GM23338 (cell line): ENCODE results near the gene STRN3. TPM values are rescaled to one million over a fixed set of nuclear protein-coding genes. Genes with fewer than 3 reads are reported as not detected.

Experiments
- ATAC-seq: fragments of 200-7000 bp; cut with Tn5 transposase; 3 replicates; pipeline ENCODE4 v1.9.1; 2020
- DNase-seq: peaks from one replicate; pipeline ENCODE4 v3.0.0-alpha.2; 2015; ENCODE audit warnings: low spot score
- H2AFZ ChIP-seq: fragments of 200-600 bp; sonication (generic); 2 replicates; pipeline ENCODE4 v1.8.0; 2016; ENCODE audit warnings: antibody characterized with exemption, mild to moderate bottlenecking, moderate library complexity
- H3F3A ChIP-seq: fragments of 200-600 bp; sonication (generic); replicated peaks from 2 replicates; pipeline ENCODE4 v1.8.0; 2017; ENCODE audit warnings: antibody characterized with exemption, mixed run types, low read depth
- H3K27ac ChIP-seq: fragments of 200-600 bp; sonication (generic); 2 replicates; pipeline ENCODE4 v1.6.1; 2016; ENCODE audit warnings: low read depth
- H3K27me3 ChIP-seq: fragments of 200-600 bp; sonication (generic); 2 replicates; pipeline ENCODE4 v1.8.0; 2016; ENCODE audit warnings: mild to moderate bottlenecking, mixed run types, moderate library complexity; ENCODE audit not compliant: insufficient read depth
- H3K36me3 ChIP-seq: fragments of 200-600 bp; sonication (generic); 2 replicates; pipeline ENCODE4 v1.8.0; 2016; ENCODE audit warnings: mild to moderate bottlenecking; ENCODE audit not compliant: insufficient read depth
- H3K4me1 ChIP-seq: fragments of 200-600 bp; sonication (generic); 2 replicates; pipeline ENCODE4 v1.8.0; 2016; ENCODE audit warnings: mild to moderate bottlenecking, moderate library complexity; ENCODE audit not compliant: insufficient read depth
- H3K4me2 ChIP-seq: fragments of 200-600 bp; sonication (generic); 2 replicates; pipeline ENCODE4 v1.7.1; 2017; ENCODE audit warnings: mixed run types
- H3K4me3 ChIP-seq: fragments of 200-600 bp; sonication (generic); 2 replicates; pipeline ENCODE4 v1.6.1; 2016; ENCODE audit warnings: mixed run types
- H3K79me2 ChIP-seq: fragments of 200-600 bp; sonication (generic); replicated peaks from 2 replicates; pipeline ENCODE4 v1.8.0; 2017; ENCODE audit warnings: mild to moderate bottlenecking; ENCODE audit not compliant: insufficient read depth
- H3K9me2 ChIP-seq: fragments of 200-600 bp; sonication (generic); 2 replicates; pipeline ENCODE4 v1.8.0; 2017; ENCODE audit not compliant: insufficient read depth
- H4K20me1 ChIP-seq: fragments of 200-600 bp; sonication (generic); replicated peaks from 2 replicates; pipeline ENCODE4 v1.8.0; 2017; ENCODE audit warnings: mild to moderate bottlenecking; ENCODE audit not compliant: insufficient read depth
- H3K27ac Mint-ChIP-seq: 2 replicates; pipeline ENCODE4 v1.8.0; 2020; ENCODE audit warnings: inconsistent platforms, mild to moderate bottlenecking, moderate library complexity, mixed read lengths
- H3K27me3 Mint-ChIP-seq: 3 replicates; pipeline ENCODE4 v1.8.0; 2022; ENCODE audit warnings: low read depth, mild to moderate bottlenecking, moderate library complexity, mixed read lengths, inconsistent platforms; ENCODE audit not compliant: insufficient read depth, poor library complexity
- H3K36me3 Mint-ChIP-seq: 3 replicates; pipeline ENCODE4 v1.8.0; 2021; ENCODE audit warnings: low read depth, mild to moderate bottlenecking, inconsistent platforms, moderate library complexity, mixed read lengths
- H3K4me1 Mint-ChIP-seq: 3 replicates; pipeline ENCODE4 v1.8.0; 2020; ENCODE audit warnings: mild to moderate bottlenecking, inconsistent platforms, mixed read lengths
- H3K4me3 Mint-ChIP-seq: 3 replicates; pipeline ENCODE4 v1.8.0; 2021; ENCODE audit warnings: moderate library complexity, mild to moderate bottlenecking, inconsistent platforms, mixed read lengths
- H3K9me3 Mint-ChIP-seq: 3 replicates; pipeline ENCODE4 v1.8.0; 2020; ENCODE audit warnings: moderate library complexity, mild to moderate bottlenecking, inconsistent platforms, mixed read lengths
- CREB1 ChIP-seq: fragments of 250-450 bp; sonication (Bioruptor Pico); IDR thresholded peaks from 2 replicates; pipeline ENCODE4 v1.5.0; 2020; ENCODE audit warnings: low read depth, mild to moderate bottlenecking, moderate library complexity
- ETS1 ChIP-seq: IDR thresholded peaks from 2 replicates; pipeline ENCODE4 v1.6.1; 2016; ENCODE audit warnings: antibody characterized with exemption
- EZH2 ChIP-seq: fragments of 200-600 bp; sonication (generic); IDR thresholded peaks from one replicate; pipeline ENCODE4 v1.8.0; 2017; ENCODE audit warnings: antibody characterized with exemption, mild to moderate bottlenecking, low read depth; ENCODE audit not compliant: unreplicated experiment
- EZH2phosphoT487 ChIP-seq: fragments of 200-600 bp; sonication (generic); IDR thresholded peaks from one replicate; pipeline ENCODE4 v1.8.1; 2018; ENCODE audit warnings: antibody characterized with exemption; ENCODE audit not compliant: unreplicated experiment
- NANOG ChIP-seq: IDR thresholded peaks from 2 replicates; pipeline ENCODE4 v1.6.1; 2016; ENCODE audit warnings: antibody characterized with exemption, borderline replicate concordance
- POLR2AphosphoS5 ChIP-seq: IDR thresholded peaks from 2 replicates; pipeline ENCODE4 v1.6.1; 2016; ENCODE audit warnings: antibody characterized with exemption, low read depth
- REST ChIP-seq: IDR thresholded peaks from one replicate; pipeline ENCODE4 v1.6.1; 2018; ENCODE audit warnings: antibody characterized with exemption; ENCODE audit not compliant: unreplicated experiment
- STAT1 ChIP-seq: IDR thresholded peaks from one replicate; pipeline ENCODE4 v1.6.1; 2016; ENCODE audit warnings: antibody characterized with exemption; ENCODE audit not compliant: unreplicated experiment
- ZNF114 ChIP-seq: fragments of 250-450 bp; sonication (Bioruptor Pico); IDR thresholded peaks from 2 replicates; pipeline ENCODE4 v1.5.0; 2020; ENCODE audit warnings: mild to moderate bottlenecking, moderate library complexity
- ZNF331 ChIP-seq: fragments of 250-450 bp; sonication (Bioruptor Pico); IDR thresholded peaks from 2 replicates; pipeline ENCODE4 v1.5.0; 2020; ENCODE audit warnings: low read depth, mild to moderate bottlenecking, moderate library complexity
- ZNF462 ChIP-seq: fragments of 250-450 bp; sonication (Bioruptor Pico); IDR thresholded peaks from 2 replicates; pipeline ENCODE4 v1.5.0; 2020; ENCODE audit warnings: mild to moderate bottlenecking, moderate library complexity
- long read RNA-seq: library from polyadenylated mRNA; unstranded; transcript quantifications from one replicate; pipeline ENCODE4 v2.0.0, GENCODE V29; 2020; ENCODE audit not compliant: unreplicated experiment
- polyA plus RNA-seq: library from polyadenylated mRNA; unstranded; fragments of >200 nt; fragmentation: Nextera tagmentation; extraction: Ambion mirVana; gene quantifications from 2 replicates; pipeline ENCODE4 v1.2.1, GENCODE V29; 2016
- total RNA-seq: library from RNA; depleted of rRNA; stranded (reverse); fragments of >200 nt; shearing (Covaris generic); gene quantifications from 2 replicates; pipeline ENCODE4 v1.2.3, GENCODE V29; 2014; rRNA removed

STRN3 gene
- total RNA-seq (39.0 and 40.6 TPM in 2 replicates), polyA plus RNA-seq (28.3 and 35.0 TPM in 2 replicates)
- long read RNA-seq, partial matches to known transcripts: 0 of 13 reads
- long read RNA-seq, other reads (novel, unspliced or antisense): 13 of 13 reads

GRCh38 chr14:31026077-31026449 lies at the start of gene STRN3:
STRN3 (minus strand) TSS chr14:31026379; CDS start chr14:31026185, 194 bp downstream.
- H3K27ac Mint-ChIP-seq: peak within 1 kb of the TSS; percentile 95
- peaks cover 78% of the 10 kb centered on the region for H3K79me2 ChIP-seq
- peaks cover 31% of the 10 kb centered on the region for H4K20me1 ChIP-seq
- H3K4me3 Mint-ChIP-seq: peak within 1 kb of the TSS; percentile 86
- peak within 1 kb of the TSS; percentile 91 for H3K4me2 ChIP-seq
- no peaks in the 10 kb centered on the region for H3K27me3 ChIP-seq
- H3K4me1 ChIP-seq: peaks cover 20% of the 10 kb centered on the region
- no peaks in the 10 kb centered on the region for H3K36me3 ChIP-seq
- peaks cover 11% of the 10 kb centered on the region for H3F3A ChIP-seq
- peak within 1 kb of the TSS; percentile 72 for H3K4me3 ChIP-seq
- no peak for DNase-seq
- ATAC-seq: no peak
- TF ChIP-seq POLR2AphosphoS5: peak; percentile 67; the same call in 1 of the 2 replicates
- TF ChIP-seq ZNF114 (CRISPR knock-in tag): no peak
- no peak for TF ChIP-seq NANOG
- TF ChIP-seq EZH2: no peak
- no peak for TF ChIP-seq EZH2phosphoT487
- H3K4me1 Mint-ChIP-seq: peaks cover 33% of the 10 kb centered on the region
- no peaks in the 10 kb centered on the region; the same call in 2 of the 3 replicates for H3K9me3 Mint-ChIP-seq
- peak within 1 kb of the TSS; percentile 98 for H3K27ac ChIP-seq
- H3K27me3 Mint-ChIP-seq: peaks cover 4% of the 10 kb centered on the region
- H3K9me2 ChIP-seq: no peaks in the 10 kb centered on the region
- H2AFZ ChIP-seq: peak within 1 kb of the TSS; percentile 44
- H3K36me3 Mint-ChIP-seq: peaks cover 5% of the 10 kb centered on the region

GRCh38 chr14:31075144-31075543 lies 49.0 kb upstream of the STRN3 start:
- H3K27ac Mint-ChIP-seq: no peak overlapping the region
- TF ChIP-seq ZNF114 (CRISPR knock-in tag) (no peak), REST (no peak), EZH2phosphoT487 (no peak), ZNF331 (CRISPR knock-in tag) (no peak), ETS1 (no peak), ZNF462 (CRISPR knock-in tag) (no peak), CREB1 (no peak), POLR2AphosphoS5 (no peak), STAT1 (no peak), EZH2 (no peak), NANOG (no peak)

More at GRCh38 chr14:31075144-31075543, 49.0 kb upstream of the STRN3 start:
- Mint-ChIP-seq H3K36me3 (peaks cover 17% of the 10 kb centered on the region), H3K27me3 (no peaks in the 10 kb centered on the region), H3K4me1 (no peaks in the 10 kb centered on the region), H3K9me3 (no peaks in the 10 kb centered on the region), H3K4me3 (no peak overlapping the region)
- ATAC-seq: no peak
- H3K4me2 ChIP-seq: no peak overlapping the region
- no peak overlapping the region for H3K27ac ChIP-seq
- no peaks in the 10 kb centered on the region for H3K79me2 ChIP-seq
- H3K4me3 ChIP-seq: no peak overlapping the region
- H3K27me3 ChIP-seq: no peaks in the 10 kb centered on the region
- no peak overlapping the region for H2AFZ ChIP-seq
- no peaks in the 10 kb centered on the region for H3F3A ChIP-seq
- no peaks in the 10 kb centered on the region for H3K36me3 ChIP-seq
- no peaks in the 10 kb centered on the region for H4K20me1 ChIP-seq
- no peak for DNase-seq
- no peaks in the 10 kb centered on the region; the same call in 1 of the 2 replicates for H3K9me2 ChIP-seq
- H3K4me1 ChIP-seq: no peaks in the 10 kb centered on the region
